ENCODE measurements around the gene PNMA8A. TPM values are rescaled to one million over a fixed set of nuclear protein-coding genes. Genes with fewer than 3 reads are reported as not detected.

The PNMA8A gene
- total and polyA plus RNA-seq, 2 of the 8 experiments (the other 6 are each of a cell fraction or from before 2014, with no cell fraction given): 10.0 to 22.8 TPM

DNA sequence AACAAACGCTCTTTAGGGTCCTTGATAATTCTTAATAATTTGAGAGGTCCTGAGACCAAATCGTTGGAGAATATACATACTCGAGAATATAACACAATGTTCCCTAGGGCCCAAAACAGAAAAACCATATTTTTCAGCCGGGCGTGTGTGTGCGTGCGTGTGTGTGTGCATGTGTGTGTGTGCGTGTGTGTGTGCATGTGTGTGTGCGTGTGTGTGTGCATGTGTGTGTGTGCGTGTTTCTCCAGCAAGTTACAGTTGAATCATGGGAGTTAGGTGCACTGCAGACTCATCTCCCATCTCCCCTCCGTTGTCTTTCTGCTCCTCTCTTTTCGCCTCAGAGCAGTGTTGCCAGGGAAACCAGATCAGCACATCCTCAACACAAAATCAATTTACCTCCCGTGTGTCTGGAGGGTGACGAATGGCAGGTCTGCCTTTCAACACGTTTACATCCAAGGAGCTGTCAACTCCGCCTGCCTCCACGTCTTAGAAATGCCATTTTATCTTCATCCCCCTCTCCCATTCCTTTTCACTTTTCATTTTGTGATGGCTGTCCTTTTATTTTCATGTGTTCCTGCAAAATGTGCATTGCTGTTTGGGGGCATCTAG is 32.6 kb upstream of the PNMA8A start (continued):
- TF ChIP-seq, protein P1, sequence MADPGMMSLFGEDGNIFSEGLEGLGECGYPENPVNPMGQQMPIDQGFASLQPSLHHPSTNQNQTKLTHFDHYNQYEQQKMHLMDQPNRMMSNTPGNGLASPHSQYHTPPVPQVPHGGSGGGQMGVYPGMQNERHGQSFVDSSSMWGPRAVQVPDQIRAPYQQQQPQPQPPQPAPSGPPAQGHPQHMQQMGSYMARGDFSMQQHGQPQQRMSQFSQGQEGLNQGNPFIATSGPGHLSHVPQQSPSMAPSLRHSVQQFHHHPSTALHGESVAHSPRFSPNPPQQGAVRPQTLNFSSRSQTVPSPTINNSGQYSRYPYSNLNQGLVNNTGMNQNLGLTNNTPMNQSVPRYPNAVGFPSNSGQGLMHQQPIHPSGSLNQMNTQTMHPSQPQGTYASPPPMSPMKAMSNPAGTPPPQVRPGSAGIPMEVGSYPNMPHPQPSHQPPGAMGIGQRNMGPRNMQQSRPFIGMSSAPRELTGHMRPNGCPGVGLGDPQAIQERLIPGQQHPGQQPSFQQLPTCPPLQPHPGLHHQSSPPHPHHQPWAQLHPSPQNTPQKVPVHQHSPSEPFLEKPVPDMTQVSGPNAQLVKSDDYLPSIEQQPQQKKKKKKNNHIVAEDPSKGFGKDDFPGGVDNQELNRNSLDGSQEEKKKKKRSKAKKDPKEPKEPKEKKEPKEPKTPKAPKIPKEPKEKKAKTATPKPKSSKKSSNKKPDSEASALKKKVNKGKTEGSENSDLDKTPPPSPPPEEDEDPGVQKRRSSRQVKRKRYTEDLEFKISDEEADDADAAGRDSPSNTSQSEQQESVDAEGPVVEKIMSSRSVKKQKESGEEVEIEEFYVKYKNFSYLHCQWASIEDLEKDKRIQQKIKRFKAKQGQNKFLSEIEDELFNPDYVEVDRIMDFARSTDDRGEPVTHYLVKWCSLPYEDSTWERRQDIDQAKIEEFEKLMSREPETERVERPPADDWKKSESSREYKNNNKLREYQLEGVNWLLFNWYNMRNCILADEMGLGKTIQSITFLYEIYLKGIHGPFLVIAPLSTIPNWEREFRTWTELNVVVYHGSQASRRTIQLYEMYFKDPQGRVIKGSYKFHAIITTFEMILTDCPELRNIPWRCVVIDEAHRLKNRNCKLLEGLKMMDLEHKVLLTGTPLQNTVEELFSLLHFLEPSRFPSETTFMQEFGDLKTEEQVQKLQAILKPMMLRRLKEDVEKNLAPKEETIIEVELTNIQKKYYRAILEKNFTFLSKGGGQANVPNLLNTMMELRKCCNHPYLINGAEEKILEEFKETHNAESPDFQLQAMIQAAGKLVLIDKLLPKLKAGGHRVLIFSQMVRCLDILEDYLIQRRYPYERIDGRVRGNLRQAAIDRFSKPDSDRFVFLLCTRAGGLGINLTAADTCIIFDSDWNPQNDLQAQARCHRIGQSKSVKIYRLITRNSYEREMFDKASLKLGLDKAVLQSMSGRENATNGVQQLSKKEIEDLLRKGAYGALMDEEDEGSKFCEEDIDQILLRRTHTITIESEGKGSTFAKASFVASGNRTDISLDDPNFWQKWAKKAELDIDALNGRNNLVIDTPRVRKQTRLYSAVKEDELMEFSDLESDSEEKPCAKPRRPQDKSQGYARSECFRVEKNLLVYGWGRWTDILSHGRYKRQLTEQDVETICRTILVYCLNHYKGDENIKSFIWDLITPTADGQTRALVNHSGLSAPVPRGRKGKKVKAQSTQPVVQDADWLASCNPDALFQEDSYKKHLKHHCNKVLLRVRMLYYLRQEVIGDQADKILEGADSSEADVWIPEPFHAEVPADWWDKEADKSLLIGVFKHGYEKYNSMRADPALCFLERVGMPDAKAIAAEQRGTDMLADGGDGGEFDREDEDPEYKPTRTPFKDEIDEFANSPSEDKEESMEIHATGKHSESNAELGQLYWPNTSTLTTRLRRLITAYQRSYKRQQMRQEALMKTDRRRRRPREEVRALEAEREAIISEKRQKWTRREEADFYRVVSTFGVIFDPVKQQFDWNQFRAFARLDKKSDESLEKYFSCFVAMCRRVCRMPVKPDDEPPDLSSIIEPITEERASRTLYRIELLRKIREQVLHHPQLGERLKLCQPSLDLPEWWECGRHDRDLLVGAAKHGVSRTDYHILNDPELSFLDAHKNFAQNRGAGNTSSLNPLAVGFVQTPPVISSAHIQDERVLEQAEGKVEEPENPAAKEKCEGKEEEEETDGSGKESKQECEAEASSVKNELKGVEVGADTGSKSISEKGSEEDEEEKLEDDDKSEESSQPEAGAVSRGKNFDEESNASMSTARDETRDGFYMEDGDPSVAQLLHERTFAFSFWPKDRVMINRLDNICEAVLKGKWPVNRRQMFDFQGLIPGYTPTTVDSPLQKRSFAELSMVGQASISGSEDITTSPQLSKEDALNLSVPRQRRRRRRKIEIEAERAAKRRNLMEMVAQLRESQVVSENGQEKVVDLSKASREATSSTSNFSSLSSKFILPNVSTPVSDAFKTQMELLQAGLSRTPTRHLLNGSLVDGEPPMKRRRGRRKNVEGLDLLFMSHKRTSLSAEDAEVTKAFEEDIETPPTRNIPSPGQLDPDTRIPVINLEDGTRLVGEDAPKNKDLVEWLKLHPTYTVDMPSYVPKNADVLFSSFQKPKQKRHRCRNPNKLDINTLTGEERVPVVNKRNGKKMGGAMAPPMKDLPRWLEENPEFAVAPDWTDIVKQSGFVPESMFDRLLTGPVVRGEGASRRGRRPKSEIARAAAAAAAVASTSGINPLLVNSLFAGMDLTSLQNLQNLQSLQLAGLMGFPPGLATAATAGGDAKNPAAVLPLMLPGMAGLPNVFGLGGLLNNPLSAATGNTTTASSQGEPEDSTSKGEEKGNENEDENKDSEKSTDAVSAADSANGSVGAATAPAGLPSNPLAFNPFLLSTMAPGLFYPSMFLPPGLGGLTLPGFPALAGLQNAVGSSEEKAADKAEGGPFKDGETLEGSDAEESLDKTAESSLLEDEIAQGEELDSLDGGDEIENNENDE (IDR thresholded peaks at IDR 0.05; ENCODE audit: insufficient replicate concordance, low read length): no peak
- no peak for TF ChIP-seq TBP (IDR thresholded peaks at IDR 0.05; ENCODE audit: low read depth, low read length)
- TF ChIP-seq BCL11A (IDR thresholded peaks at IDR 0.05; ENCODE audit: low read depth in 2 of 2, low read length in 2 of 2): no peak
- TF ChIP-seq CREB1 (IDR thresholded peaks at IDR 0.05): no peak
- TF ChIP-seq EP300 (IDR thresholded peaks at IDR 0.05; ENCODE audit: borderline replicate concordance in 1 of 2, low read depth in 2 of 2, low read length in 2 of 2): no peak
- TF ChIP-seq POU5F1 (IDR thresholded peaks at IDR 0.05; ENCODE audit: low read depth, low read length): no peak
- TF ChIP-seq CBX5 (IDR thresholded peaks at IDR 0.05; ENCODE audit: low read depth, low read length): no peak
- TF ChIP-seq JUN (IDR thresholded peaks at IDR 0.05; ENCODE audit: low read depth, low read length): no peak
- TF ChIP-seq CHD1 (IDR thresholded peaks at IDR 0.05; ENCODE audit: low read depth, low read length): no peak
- no peak for TF ChIP-seq KDM5A (IDR thresholded peaks at IDR 0.05; ENCODE audit: low read length)

All from H1 (cell line).